ES-I3 (cell line): ENCODE results near the gene CNPPD1.
A peak's percentile ranks its signal among the peaks of the same experiment; 100 is the strongest.
"Not testable (repeated sequence)": the region's sequence is repeated elsewhere in the genome, so short reads cannot be mapped to it uniquely, and the experiment has no call there.

Experiments used
- H3K36me3 ChIP-seq: 2 replicates; pipeline ENCODE4 v1.6.1; 2013; ENCODE audit warnings: mild to moderate bottlenecking, low read length, control low read depth, moderate library complexity; ENCODE audit not compliant: insufficient read depth
- H3K4me1 ChIP-seq: 2 replicates; pipeline ENCODE4 v1.6.1; 2013; ENCODE audit warnings: mild to moderate bottlenecking, control low read depth, low read length; ENCODE audit not compliant: insufficient read depth
- H3K9ac ChIP-seq: 2 replicates; pipeline ENCODE4 v1.6.1; 2013; ENCODE audit warnings: low read depth, mild to moderate bottlenecking, low read length, moderate library complexity
- H3K9me3 ChIP-seq: 2 replicates; pipeline ENCODE4 v1.6.1; 2013; ENCODE audit warnings: mild to moderate bottlenecking, low read length, moderate library complexity; ENCODE audit not compliant: control insufficient read depth, insufficient read depth

CNPPD1 gene

DNA sequence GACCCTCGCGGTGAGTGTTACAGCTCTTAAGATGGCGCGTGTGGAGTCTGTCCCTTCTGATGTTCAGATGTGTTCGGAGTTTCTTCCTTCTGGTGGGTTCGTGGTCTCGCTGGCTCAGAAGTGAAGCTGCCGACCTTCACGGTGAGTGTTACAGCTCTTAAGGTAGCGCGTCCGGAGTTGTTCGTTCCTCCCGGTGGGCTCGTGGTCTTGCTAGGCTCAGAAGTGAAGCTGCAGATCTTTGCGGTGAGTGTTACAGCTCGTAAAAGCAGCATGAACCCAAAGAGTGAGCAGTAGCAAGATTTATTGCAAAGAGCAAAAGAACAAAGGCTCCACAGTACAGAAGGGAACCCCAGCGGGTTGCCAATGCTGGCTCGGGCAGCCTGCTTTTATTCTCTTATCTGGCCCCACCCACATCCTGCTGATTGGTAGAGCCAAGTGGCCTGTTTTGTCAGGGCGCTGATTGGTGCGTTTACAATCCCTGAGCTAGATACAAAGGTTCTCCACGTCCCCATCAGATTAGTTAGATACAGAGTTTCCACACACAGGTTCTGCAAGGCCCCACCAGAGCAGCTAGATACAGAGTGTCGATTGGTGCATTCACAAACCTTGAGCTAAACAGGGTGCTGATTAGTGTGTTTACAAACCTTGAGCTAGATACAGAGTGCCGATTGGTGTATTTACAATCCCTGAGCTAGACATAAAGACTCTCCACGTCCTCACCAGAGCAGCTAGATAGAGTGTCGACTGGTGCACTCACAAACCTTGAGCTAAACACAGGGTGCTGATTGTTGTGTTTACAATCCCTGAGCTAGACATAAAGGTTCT lies 24.0 kb upstream of the CNPPD1 start:
- not testable (repeated sequence) for H3K9ac ChIP-seq, H3K9me3 ChIP-seq

GRCh38 chr2:219199470-219200211 lies 22.9 kb upstream of the CNPPD1 start:
- Histone ChIP-seq H3K9ac (no peak overlapping the region), H3K4me1 (peaks cover 3% of the 10 kb centered on the region; the same call in 1 of the 2 replicates), H3K36me3 (no peaks in the 10 kb centered on the region), H3K9me3 (no peaks in the 10 kb centered on the region)

More for the DNA sequence above, 24.0 kb upstream of the CNPPD1 start:
- H3K4me1 ChIP-seq, H3K36me3 ChIP-seq: not testable (repeated sequence)

- Histone ChIP-seq H3K9ac (no peak overlapping the region), H3K4me1 (peaks cover 3% of the 10 kb centered on the region; the same call in 1 of the 2 replicates), H3K9me3 (no peaks in the 10 kb centered on the region), H3K36me3 (no peaks in the 10 kb centered on the region)
These were observed 22.2 kb upstream of the CNPPD1 start for GRCh38 chr2:219198974-219199373.

- peaks cover 3% of the 10 kb centered on the region; the same call in 1 of the 2 replicates for H3K4me1 ChIP-seq
- H3K9me3 ChIP-seq = no peaks in the 10 kb centered on the region
- no peaks in the 10 kb centered on the region for H3K36me3 ChIP-seq
- no peak overlapping the region for H3K9ac ChIP-seq
These were observed 20.7 kb upstream of the CNPPD1 start for GRCh38 chr2:219197388-219197787.

DNA sequence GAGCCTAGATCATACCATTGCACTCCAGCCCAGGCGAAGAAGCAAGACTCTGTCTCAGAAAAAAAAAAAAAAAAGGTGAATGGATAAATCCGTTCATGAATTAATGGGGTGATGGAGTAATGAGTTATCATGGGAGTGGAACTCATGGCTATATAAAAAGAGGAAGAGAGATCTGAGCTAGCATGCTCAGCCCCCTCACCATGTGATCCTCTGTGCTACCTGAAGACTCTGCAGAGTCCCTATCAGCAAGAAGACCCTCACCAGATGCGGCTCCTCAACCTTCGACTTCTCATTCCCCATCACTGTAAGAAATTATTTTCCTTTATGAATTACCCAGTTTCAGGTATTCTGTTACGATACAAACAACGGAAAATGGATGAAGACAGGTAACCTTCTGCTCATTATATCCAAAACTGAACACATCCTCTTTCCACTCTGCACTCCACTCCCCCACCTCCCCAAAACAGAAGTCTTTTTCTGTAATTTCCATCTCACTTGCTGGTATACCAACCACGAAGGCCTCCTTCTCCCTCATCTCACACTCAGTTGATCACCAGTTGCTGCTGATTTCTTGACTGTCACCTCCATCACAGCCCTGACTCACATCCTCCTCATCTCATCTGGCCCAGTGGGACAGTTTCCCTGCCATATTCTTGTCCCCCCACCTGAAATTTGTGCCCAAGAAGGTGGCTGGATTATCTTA lies 10.2 kb upstream of the CNPPD1 start:
- Histone ChIP-seq H3K36me3 (no peaks in the 10 kb centered on the region; the same call in 1 of the 2 replicates), H3K4me1 (no peaks in the 10 kb centered on the region), H3K9ac (no peak overlapping the region), H3K9me3 (no peaks in the 10 kb centered on the region)

GRCh38 chr2:219184121-219184520 lies 7.4 kb upstream of the CNPPD1 start:
- Histone ChIP-seq H3K9me3 (no peaks in the 10 kb centered on the region), H3K9ac (no peak overlapping the region), H3K36me3 (no peaks in the 10 kb centered on the region; the same call in 1 of the 2 replicates), H3K4me1 (no peaks in the 10 kb centered on the region)

DNA sequence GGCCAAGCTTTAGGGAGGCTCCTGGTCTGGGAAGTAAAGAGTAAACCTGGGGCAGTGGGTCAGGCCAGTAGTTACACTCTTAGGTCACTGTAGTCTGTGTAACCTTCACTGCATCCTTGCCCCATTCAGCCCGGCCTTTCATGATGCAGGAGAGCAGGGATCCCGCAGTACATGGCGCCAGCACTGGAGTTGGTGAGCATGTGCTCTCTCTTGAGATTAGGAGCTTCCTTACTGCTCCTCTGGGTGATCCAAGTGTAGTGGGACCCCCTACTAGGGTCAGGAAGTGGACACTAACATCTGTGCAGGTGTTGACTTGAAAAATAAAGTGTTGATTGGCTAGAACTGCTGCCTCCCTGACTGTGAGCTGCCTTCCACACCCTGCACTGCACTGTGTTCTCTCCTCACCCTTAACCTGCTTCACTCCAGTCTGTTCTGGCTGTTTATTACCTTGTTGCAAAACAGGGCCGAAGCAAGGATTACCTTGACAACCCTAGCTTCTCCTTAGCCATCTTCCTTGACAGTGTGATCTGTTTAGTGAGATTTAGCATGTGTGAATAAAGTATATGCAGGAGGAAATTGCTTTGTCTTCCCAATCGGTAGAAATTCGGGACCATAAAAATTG lies 6.5 kb upstream of the CNPPD1 start:
- H3K36me3 ChIP-seq = no peaks in the 10 kb centered on the region; the same call in 1 of the 2 replicates

GRCh38 chr2:219182331-219183150 lies 5.8 kb upstream of the CNPPD1 start:
- Histone ChIP-seq H3K4me1 (no peaks in the 10 kb centered on the region), H3K9ac (no peak overlapping the region), H3K9me3 (no peaks in the 10 kb centered on the region), H3K36me3 (no peaks in the 10 kb centered on the region; the same call in 1 of the 2 replicates)

More for the DNA sequence above, 6.5 kb upstream of the CNPPD1 start:
- H3K9ac ChIP-seq = no peak overlapping the region
- no peaks in the 10 kb centered on the region for H3K9me3 ChIP-seq
- H3K4me1 ChIP-seq = no peaks in the 10 kb centered on the region

- no peaks in the 10 kb centered on the region; the same call in 1 of the 2 replicates for H3K36me3 ChIP-seq
- no peaks in the 10 kb centered on the region for H3K4me1 ChIP-seq
- no peaks in the 10 kb centered on the region for H3K9me3 ChIP-seq
- H3K9ac ChIP-seq = no peak overlapping the region
These were observed 4.8 kb upstream of the CNPPD1 start for GRCh38 chr2:219181531-219181930.

DNA sequence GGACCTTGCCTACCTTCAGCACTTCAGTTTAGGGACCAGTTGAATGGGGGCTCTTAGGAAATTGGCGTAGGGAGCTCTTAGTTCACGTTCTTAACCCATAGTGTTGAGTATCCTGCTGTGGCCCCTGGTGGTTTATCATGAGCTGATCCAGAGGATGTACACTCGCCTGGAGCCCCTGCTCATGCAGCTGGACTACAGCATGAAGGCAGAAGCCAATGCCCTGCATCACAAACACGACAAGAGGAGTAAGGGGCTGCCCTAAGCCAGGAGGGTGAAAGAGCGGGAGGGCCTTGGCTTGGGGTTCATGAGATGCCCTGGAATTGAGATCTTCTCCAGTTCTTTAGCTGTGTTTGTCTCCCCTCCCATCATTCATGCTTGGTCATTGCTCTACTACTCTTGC lies 4.2 kb upstream of the CNPPD1 start:
- no peaks in the 10 kb centered on the region for H3K9me3 ChIP-seq
- H3K36me3 ChIP-seq = no peaks in the 10 kb centered on the region; the same call in 1 of the 2 replicates
- no peak overlapping the region for H3K9ac ChIP-seq
- H3K4me1 ChIP-seq = peaks cover 1% of the 10 kb centered on the region; the same call in 1 of the 2 replicates

GRCh38 chr2:219179601-219180465 lies 3.1 kb upstream of the CNPPD1 start:
- no peaks in the 10 kb centered on the region; the same call in 1 of the 2 replicates for H3K36me3 ChIP-seq
- no peak overlapping the region for H3K9ac ChIP-seq
- no peaks in the 10 kb centered on the region for H3K9me3 ChIP-seq
- peaks cover 5% of the 10 kb centered on the region; the same call in 1 of the 2 replicates for H3K4me1 ChIP-seq

DNA sequence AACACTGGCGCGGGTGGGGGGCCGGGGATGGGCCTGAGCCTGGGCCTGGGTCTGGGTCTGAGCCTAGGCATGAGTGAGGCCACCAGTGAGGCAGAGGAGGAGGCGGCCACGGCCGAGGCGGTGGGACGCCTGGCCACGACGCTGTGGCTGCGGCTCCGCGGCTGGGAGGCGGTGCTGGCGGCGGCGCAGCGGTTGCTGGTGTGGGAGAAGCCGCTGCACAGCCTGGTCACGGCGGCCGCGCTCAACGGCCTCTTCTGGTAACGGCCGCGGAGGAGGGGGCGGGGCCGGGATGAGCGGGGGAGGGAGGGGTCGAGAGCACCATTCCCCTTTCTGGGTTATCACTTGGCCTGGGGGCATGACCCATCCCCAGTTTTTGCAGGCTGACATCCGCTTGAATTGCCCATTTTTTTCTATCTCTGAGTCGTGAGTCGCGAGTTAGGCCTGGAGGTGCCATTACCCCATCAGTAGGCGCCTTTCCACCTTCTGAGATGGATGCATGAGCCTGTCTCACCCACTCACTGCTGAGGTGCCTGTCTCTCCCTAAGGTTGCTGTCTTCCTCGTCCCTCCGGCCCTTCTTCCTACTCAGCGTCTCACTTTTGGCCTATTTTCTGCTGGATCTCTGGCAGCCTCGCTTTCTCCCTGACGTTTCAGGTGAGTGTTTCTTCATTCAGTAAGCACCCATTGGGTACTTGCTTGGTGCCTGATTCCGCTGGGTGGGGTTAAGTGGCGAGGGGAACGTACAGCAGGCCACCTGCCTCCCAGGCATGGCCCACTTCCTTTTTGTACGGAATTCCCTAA lies 1.9 kb upstream of the CNPPD1 start:
- H3K4me1 ChIP-seq = peaks cover 5% of the 10 kb centered on the region; the same call in 1 of the 2 replicates
- H3K9me3 ChIP-seq = no peaks in the 10 kb centered on the region
- H3K9ac ChIP-seq = peak overlapping the region; percentile 94
- H3K36me3 ChIP-seq = no peaks in the 10 kb centered on the region; the same call in 1 of the 2 replicates
